Aorta (tissue), 5 donors: ENCODE measurements around the gene SFMBT2. TPM values are rescaled to one million over a fixed set of nuclear protein-coding genes. Genes with fewer than 3 reads are reported as not detected.
"Not testable (repeated sequence)": the region's sequence is repeated elsewhere in the genome, so short reads cannot be mapped to it uniquely, and the experiment has no call there.

ENCODE experiments used
- ATAC-seq: fragments of 200-7000 bp; cut with Tn5 transposase; one replicate; pipeline ENCODE4 v1.9.1; 2022; ENCODE audit warnings: moderate library complexity; ENCODE audit not compliant: low FRiP score
- DNase-seq, 2 donors: peaks; one replicate each; pipeline ENCODE4 v3.0.0-alpha.2; 2020
- H3K27ac ChIP-seq, 2 donors: one replicate each; pipeline ENCODE4 v1.5.1; 2013; ENCODE audit warnings: low read length in 2 of 2, mild to moderate bottlenecking in 2 of 2, moderate library complexity in 2 of 2, control low read depth in 1 of 2, inconsistent platforms in 1 of 2, low read depth in 1 of 2
- H3K27me3 ChIP-seq, 2 donors: one replicate each; pipeline ENCODE4 v1.6.1; 2013; ENCODE audit warnings: control low read depth in 1 of 2, low read length in 1 of 2, mild to moderate bottlenecking in 1 of 2, moderate library complexity in 1 of 2; ENCODE audit not compliant: insufficient read depth in 2 of 2, control insufficient read depth in 1 of 2
- H3K36me3 ChIP-seq, 2 donors: one replicate each; pipeline ENCODE4 v1.6.1; 2013; ENCODE audit warnings: control low read depth in 1 of 2, low read length in 1 of 2, mild to moderate bottlenecking in 1 of 2; ENCODE audit not compliant: insufficient read depth in 2 of 2, control insufficient read depth in 1 of 2
- H3K4me1 ChIP-seq, 2 donors: one replicate each; pipeline ENCODE4 v1.6.1; 2013; ENCODE audit warnings: low read length in 2 of 2, control low read depth in 1 of 2, mild to moderate bottlenecking in 1 of 2, moderate library complexity in 1 of 2; ENCODE audit not compliant: insufficient read depth in 2 of 2, control insufficient read depth in 1 of 2
- H3K4me3 ChIP-seq, 2 donors: one replicate each; pipeline ENCODE4 v1.5.1; 2013; ENCODE audit warnings: low read length in 2 of 2, control low read depth in 1 of 2, mild to moderate bottlenecking in 1 of 2
- H3K9me3 ChIP-seq: one replicate; pipeline ENCODE4 v1.6.1; 2013; ENCODE audit warnings: mild to moderate bottlenecking, low read length; ENCODE audit not compliant: control insufficient read depth
- WGBS, 2 donors: extraction: QIAGEN DNeasy Blood & Tissue Kit; methylation state at CpG; one replicate each; pipeline ENCODE4 v1.1.7; 2013; 5-methylcytosine and 5-hydroxymethylcytosine counted together
- intact Hi-C, 2 donors: fragments of 100-400 bp; cut with DNase I; formaldehyde crosslinking; loops; one replicate each; pipeline versions ENCODE4 v1.14.2 to v1.15.0; 2022
- polyA plus RNA-seq, 2 donors: library from polyadenylated mRNA; stranded (reverse); fragments of 200-250 nt; gene quantifications; one replicate each; pipeline ENCODE4 v1.2.3, GENCODE V29; 2013
- total RNA-seq, 2 donors: library from RNA; stranded (reverse); fragmentation: NEBNext Ultra II Directional; extraction: Animal tissue kit (Norgen Biotek cat#: 25700); gene quantifications; one replicate each; pipeline ENCODE4 v1.2.1, GENCODE V29; 2021
- donor health status: healthy with polysubstance abuse.
- donor health status: Bipolar disorder and iron deficiency.
- donor health status: DM: no; HTN: no; CAD: no.
- donor health status: DM: no; HTN: no; CAD: no.
- donor health status: DM: yes; HTN: yes; CAD: no.

Gene SFMBT2
- total and polyA plus RNA-seq, 4 donors: 0.36 to 20.3 (median 5.2) TPM

- intact Hi-C loops: no loop called here
- ATAC-seq (no peak), DNase-seq (no peak)
- Histone ChIP-seq H3K4me3 (no peak overlapping the region), H3K36me3 (no peaks in the 10 kb centered on the region), H3K4me1 (no peaks in the 10 kb centered on the region), H3K27me3 (no peaks in the 10 kb centered on the region), H3K9me3 (peaks cover 6% of the 10 kb centered on the region), H3K27ac (no peak overlapping the region)
- 46 to 51% methylated on average over 3 of the region's 3 CpGs for WGBS, 2 donors
Measured at GRCh38 chr10:7199152-7199760, 211.6 kb downstream of the SFMBT2 start.

- peaks cover 6% of the 10 kb centered on the region for H3K9me3 ChIP-seq
- DNase-seq (no peak), ATAC-seq (no peak)
- no peaks in the 10 kb centered on the region for H3K36me3 ChIP-seq
- no peaks in the 10 kb centered on the region for H3K4me1 ChIP-seq
- WGBS, 2 donors: 89 to 90% methylated on average over 5 of the region's 5 CpGs
- no peak overlapping the region for H3K27ac ChIP-seq
- no peak overlapping the region for H3K4me3 ChIP-seq
- intact Hi-C loops: no loop called here
- H3K27me3 ChIP-seq: no peaks in the 10 kb centered on the region
Measured at GRCh38 chr10:7196284-7196683, 214.6 kb downstream of the SFMBT2 start.

- peaks cover 6% of the 10 kb centered on the region for H3K9me3 ChIP-seq
- ATAC-seq (no peak), DNase-seq (no peak)
- H3K4me3 ChIP-seq: no peak overlapping the region
- H3K27ac ChIP-seq: no peak overlapping the region
- no peaks in the 10 kb centered on the region for H3K4me1 ChIP-seq
- intact Hi-C loops: no loop called here
- 94 to 96% methylated on average over 6 of the region's 6 CpGs for WGBS, 2 donors
- H3K36me3 ChIP-seq: no peaks in the 10 kb centered on the region
- H3K27me3 ChIP-seq: no peaks in the 10 kb centered on the region
Measured at GRCh38 chr10:7195118-7195517, 215.7 kb downstream of the SFMBT2 start.

GRCh38 chr10:7194571-7194970 lies 216.3 kb downstream of the SFMBT2 start:
- no peak for ATAC-seq
- no peak for DNase-seq
- WGBS, 2 donors: 88 to 89% methylated on average over 5 of the region's 5 CpGs
- H3K27ac ChIP-seq: no peak overlapping the region
- H3K4me1 ChIP-seq: no peaks in the 10 kb centered on the region
- H3K4me3 ChIP-seq: no peak overlapping the region
- H3K36me3 ChIP-seq: no peaks in the 10 kb centered on the region
- H3K27me3 ChIP-seq: no peaks in the 10 kb centered on the region
- H3K9me3 ChIP-seq: peaks cover 6% of the 10 kb centered on the region
- intact Hi-C loops: no loop called here

GRCh38 chr10:7193369-7193768 lies 217.5 kb downstream of the SFMBT2 start:
- H3K4me1 ChIP-seq: no peaks in the 10 kb centered on the region
- intact Hi-C loops: no loop called here
- H3K9me3 ChIP-seq: peaks cover 6% of the 10 kb centered on the region
- H3K27me3 ChIP-seq: no peaks in the 10 kb centered on the region
- H3K4me3 ChIP-seq: no peak overlapping the region
- 92 to 94% methylated on average over 7 of the region's 7 CpGs for WGBS, 2 donors
- ATAC-seq (no peak), DNase-seq (no peak)
- H3K36me3 ChIP-seq: no peaks in the 10 kb centered on the region
- H3K27ac ChIP-seq: no peak overlapping the region

- Histone ChIP-seq H3K27me3 (no peaks in the 10 kb centered on the region), H3K36me3 (no peaks in the 10 kb centered on the region)
Measured at GRCh38 chr10:7192831-7193361, 217.9 kb downstream of the SFMBT2 start.

GRCh38 chr10:7192061-7192460 lies 218.8 kb downstream of the SFMBT2 start:
- Histone ChIP-seq H3K27me3 (no peaks in the 10 kb centered on the region), H3K27ac (no peak overlapping the region), H3K4me1 (no peaks in the 10 kb centered on the region), H3K4me3 (no peak overlapping the region), H3K9me3 (peaks cover 6% of the 10 kb centered on the region), H3K36me3 (no peaks in the 10 kb centered on the region)
- intact Hi-C loops: no loop called here
- DNase-seq (no peak), ATAC-seq (no peak)
- WGBS, 2 donors: 43 to 71% methylated on average over 9 of the region's 9 CpGs

More at GRCh38 chr10:7192831-7193361, 217.9 kb downstream of the SFMBT2 start:
- Histone ChIP-seq H3K4me1 (no peaks in the 10 kb centered on the region), H3K4me3 (no peak overlapping the region), H3K27ac (no peak overlapping the region), H3K9me3 (peaks cover 6% of the 10 kb centered on the region)
- ATAC-seq (no peak), DNase-seq (no peak)
- intact Hi-C loops: no loop called here
- 87 to 88% methylated on average over 10 of the region's 10 CpGs for WGBS, 2 donors

- H3K27ac ChIP-seq, H3K9me3 ChIP-seq, H3K4me1 ChIP-seq, H3K4me3 ChIP-seq, ATAC-seq, DNase-seq, H3K27me3 ChIP-seq, intact Hi-C loops, H3K36me3 ChIP-seq: not testable (repeated sequence)
- WGBS, 2 donors: 86 to 89% methylated on average over 5 of the region's 5 CpGs
Measured at GRCh38 chr10:7190772-7191171, 220.1 kb downstream of the SFMBT2 start.

GRCh38 chr10:7189909-7190308 lies 220.9 kb downstream of the SFMBT2 start:
- Histone ChIP-seq H3K4me3 (no peak overlapping the region), H3K27ac (no peak overlapping the region), H3K36me3 (no peaks in the 10 kb centered on the region), H3K9me3 (peaks cover 3% of the 10 kb centered on the region), H3K27me3 (no peaks in the 10 kb centered on the region), H3K4me1 (no peaks in the 10 kb centered on the region)
- 85 to 87% methylated on average over 11 of the region's 11 CpGs for WGBS, 2 donors
- no peak for ATAC-seq
- DNase-seq: no peak
- intact Hi-C loops: no loop called here
